KOPT-K1 (cell line): ENCODE measurements around the gene RNF166.

Experiments
- H3K27ac ChIP-seq: fragments of 200-600 bp; sonication (generic); 2 replicates; pipeline ENCODE4 v1.5.1; 2016; ENCODE audit warnings: antibody characterized with exemption, mild to moderate bottlenecking, low read depth, low read length; ENCODE audit not compliant: poor library complexity, severe bottlenecking
- H3K36me3 ChIP-seq: fragments of 200-600 bp; sonication (generic); 2 replicates; pipeline ENCODE4 v1.5.1; 2017; ENCODE audit warnings: antibody characterized with exemption, mild to moderate bottlenecking, low read length, moderate library complexity; ENCODE audit not compliant: insufficient read depth
- H3K9me3 ChIP-seq: fragments of 200-600 bp; sonication (generic); 2 replicates; pipeline ENCODE4 v1.5.1; 2017; ENCODE audit warnings: antibody characterized with exemption, low read length, mild to moderate bottlenecking; ENCODE audit not compliant: insufficient read depth, poor library complexity, severe bottlenecking

The RNF166 gene

GRCh38 chr16:88697831-88698615, 8.2 kb downstream of the RNF166 start:
- Histone ChIP-seq H3K9me3 (no peaks in the 10 kb centered on the region), H3K27ac (peak overlapping the region; percentile 17), H3K36me3 (peaks cover 41% of the 10 kb centered on the region)

DNA sequence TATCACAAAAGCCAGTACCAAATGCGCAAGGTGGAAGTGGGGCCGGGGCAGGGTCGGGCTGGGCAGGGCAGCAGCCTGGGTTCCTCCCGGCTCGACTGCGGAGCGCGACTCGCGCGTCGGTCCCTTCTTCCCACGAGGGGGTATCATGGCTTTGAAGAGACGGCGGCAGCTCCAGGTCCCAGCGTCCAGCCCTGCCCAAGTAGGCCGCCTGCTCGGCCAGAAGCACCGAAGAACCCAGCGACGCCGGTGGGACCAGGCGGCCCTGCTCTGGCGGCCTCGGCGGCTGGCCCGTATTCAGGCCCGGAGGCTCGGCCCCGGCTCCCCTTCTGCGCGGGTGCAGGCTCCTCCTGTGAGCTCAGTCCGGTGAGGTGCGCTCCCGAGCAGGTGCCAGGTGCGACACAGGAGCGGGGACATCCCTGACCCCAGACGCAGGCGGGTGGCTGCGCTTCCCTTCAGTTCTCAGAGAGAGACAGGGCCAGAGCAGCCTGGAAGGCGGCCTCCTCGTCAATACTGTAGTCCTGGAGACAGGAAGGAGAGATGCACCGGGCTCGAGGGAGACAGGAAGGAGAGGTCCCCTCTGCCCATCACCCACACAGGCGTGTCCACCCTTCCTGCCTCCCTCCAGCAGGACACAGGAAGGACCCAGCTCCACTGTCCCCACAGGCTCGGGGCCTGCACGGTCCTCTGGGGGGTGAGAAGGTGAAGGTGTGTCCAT, 8.9 kb downstream of the RNF166 start:
- Histone ChIP-seq H3K27ac (no peak overlapping the region), H3K36me3 (peaks cover 41% of the 10 kb centered on the region), H3K9me3 (no peaks in the 10 kb centered on the region)

DNA sequence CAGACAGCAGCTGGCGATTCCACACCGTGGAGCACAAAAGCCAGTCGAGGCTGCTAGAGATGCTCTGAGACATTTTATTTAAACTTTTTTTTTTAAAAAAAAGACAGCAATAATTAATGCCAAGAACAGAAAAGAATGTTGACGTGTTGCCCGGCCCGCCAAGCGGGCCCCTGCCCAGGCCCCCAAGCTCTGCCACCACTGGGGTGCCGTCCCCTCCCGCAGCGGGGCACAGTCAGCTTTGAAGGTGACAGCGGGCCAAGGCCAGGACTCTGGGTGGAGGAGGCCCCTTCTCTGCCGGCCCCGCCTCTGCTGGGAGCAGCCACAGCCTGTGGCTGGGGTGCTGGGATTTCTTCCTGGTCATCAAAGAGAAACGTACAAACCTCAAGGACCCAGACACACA, 9.8 kb downstream of the RNF166 start:
- Histone ChIP-seq H3K36me3 (peaks cover 41% of the 10 kb centered on the region), H3K27ac (no peak overlapping the region), H3K9me3 (no peaks in the 10 kb centered on the region)

GRCh38 chr16:88695753-88696152, 10.5 kb downstream of the RNF166 start:
- peaks cover 41% of the 10 kb centered on the region for H3K36me3 ChIP-seq
- no peak overlapping the region for H3K27ac ChIP-seq
- H3K9me3 ChIP-seq, result no peaks in the 10 kb centered on the region

GRCh38 chr16:88695218-88695617, 11.0 kb downstream of the RNF166 start:
- no peaks in the 10 kb centered on the region for H3K9me3 ChIP-seq
- H3K27ac ChIP-seq, result no peak overlapping the region
- H3K36me3 ChIP-seq, result peaks cover 41% of the 10 kb centered on the region

DNA sequence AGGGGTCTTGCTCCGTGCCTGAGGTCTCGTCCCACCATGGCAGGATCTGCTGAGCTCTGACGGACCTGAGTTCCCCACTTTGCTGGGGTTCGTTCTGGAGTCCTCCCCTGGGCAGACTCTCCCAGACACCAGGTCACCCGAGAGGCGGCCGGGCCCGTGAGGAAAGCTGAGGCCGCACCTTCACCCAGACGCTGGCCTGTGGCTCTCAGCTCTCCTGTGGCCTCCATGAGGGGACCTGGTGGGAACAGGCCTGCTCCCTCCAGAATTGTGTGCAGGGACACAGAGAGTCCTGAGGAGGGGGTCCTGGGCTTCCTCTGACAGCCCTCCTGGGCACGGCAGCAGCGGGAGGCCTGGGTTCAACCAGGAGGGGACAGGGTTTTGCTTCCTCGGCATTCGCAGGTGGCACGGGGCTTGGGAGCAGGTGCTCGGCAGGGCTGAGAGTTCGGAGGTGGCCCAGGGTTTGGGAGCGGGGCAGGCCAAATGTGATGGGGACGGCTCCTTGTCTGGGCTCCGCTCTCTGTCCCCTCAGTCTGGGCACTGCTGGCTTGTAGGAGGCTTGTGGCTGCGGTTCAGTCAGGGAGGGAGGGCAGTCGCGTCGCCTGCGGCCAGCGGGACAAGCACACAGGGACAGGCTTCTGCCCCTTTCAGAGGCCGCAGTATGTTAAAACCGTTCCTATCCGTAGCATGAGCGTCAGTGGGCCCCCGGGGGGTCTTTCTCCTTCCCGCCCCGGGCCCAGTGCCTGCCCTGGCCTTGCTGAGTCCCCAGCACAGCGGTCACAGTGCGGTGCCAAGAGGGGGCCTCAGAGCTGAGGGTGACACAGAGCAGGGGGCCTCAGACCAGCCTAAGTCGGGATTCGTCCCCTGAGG, 11.8 kb downstream of the RNF166 start:
- no peak overlapping the region for H3K27ac ChIP-seq
- H3K36me3 ChIP-seq, result peaks cover 39% of the 10 kb centered on the region
- no peaks in the 10 kb centered on the region for H3K9me3 ChIP-seq

DNA sequence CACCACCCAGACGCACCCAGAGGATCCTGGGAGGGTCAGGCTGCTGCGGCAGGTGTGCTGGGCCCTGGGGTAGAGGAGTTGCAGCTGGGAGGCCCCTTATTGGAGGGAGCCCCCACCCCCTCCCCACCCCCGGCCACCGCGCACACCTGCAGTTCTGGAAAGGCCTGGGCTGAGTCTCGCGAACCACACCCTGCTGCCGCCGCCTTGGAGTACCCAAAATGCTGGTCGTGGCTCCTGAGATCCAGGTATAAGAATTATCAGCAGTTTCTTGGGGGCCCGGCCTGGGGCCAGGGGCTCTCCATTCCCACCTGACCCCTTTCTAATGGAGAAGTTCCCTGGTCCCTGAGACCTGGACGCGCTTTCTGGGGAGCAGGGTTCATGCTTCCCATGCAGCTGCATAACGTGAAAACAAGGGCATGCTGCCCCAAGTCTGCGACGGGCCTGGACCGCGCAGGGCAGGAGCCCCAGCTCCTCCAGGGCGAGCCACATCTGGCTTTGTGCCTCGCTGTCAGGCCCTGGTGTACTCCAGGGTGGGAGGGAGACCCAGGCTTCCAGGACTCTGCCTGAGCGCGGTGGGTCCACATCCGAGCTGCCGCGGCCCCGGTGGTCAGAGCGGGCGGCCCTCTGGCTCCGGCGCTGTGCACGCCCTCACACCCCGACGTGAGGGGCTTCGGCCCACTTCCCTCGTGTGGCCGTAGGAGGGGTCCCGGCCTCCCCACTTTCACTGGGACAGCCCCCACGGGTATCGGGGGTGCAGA, 12.6 kb downstream of the RNF166 start:
- H3K36me3 ChIP-seq, result peaks cover 30% of the 10 kb centered on the region
- no peaks in the 10 kb centered on the region for H3K9me3 ChIP-seq
- H3K27ac ChIP-seq, result peak overlapping the region; percentile 49

GRCh38 chr16:88692861-88693260, 13.3 kb downstream of the RNF166 start:
- Histone ChIP-seq H3K36me3 (peaks cover 23% of the 10 kb centered on the region), H3K27ac (peak overlapping the region; percentile 49)

DNA sequence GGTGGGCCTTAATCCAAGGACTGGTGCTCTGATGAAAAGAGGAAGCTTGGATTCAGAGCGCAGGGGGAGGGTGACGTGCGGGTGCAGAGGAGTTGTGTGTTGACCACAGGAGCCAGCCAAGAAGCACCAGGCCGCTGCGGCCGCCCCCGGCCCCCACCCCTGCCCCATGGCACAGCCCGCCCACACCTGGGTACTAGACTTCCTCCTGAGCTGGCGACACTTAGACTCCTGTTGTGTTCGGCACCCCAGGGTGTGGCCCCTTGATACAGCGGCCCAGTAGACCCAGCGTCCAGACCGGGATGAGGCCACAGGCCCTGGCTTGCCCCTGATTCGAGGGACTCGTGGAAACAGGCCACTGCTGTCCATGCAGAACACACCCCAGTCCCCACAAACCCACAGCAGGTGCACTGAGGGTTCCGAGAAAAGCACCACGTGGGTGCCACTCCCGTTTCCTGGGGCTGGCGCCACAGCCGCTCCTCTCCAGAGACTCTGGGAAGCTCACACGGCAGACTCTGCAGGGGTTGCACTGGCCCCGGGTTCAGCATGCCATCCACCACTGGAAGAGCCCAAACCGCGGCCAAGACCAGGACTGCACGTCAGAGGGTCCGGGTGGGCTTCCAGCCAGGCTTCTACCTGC, 14.2 kb downstream of the RNF166 start:
- H3K27ac ChIP-seq, result peak overlapping the region; percentile 49
- H3K9me3 ChIP-seq, result no peaks in the 10 kb centered on the region
- H3K36me3 ChIP-seq, result peaks cover 15% of the 10 kb centered on the region

More at GRCh38 chr16:88692861-88693260, 13.3 kb downstream of the RNF166 start:
- no peaks in the 10 kb centered on the region for H3K9me3 ChIP-seq

DNA sequence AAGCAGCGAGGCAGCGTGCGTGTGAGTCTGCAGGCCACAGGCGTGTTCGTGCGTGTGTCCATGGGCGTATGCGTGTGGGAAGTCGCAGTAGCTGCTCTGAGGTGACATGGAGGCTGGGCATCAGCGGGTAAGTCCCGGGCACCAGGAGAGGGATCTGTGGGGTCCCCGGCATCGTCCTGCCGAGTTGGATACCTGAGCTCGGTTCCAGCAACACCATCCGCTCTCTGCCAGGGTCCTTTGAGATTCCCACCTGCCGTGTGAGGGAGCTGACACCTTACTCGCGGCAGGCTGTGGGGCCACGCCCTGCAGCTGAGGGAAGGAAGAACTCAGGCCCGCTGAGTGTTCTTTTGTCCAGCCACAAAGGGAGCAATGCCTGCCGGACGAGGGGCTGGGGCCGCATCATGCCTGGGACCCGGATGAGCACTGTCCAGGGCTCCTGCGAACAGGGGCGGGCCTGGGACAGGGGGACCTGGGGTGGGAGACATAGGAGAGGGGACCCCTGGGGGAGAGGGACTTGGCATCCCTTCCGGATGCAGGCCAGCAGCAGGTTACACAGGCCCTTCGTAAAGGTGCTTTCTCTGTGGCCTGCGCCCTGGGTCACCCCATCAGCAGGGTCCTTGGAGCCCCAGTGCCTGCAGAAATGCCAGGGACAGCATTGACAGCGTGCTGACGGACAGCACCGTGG, 14.9 kb downstream of the RNF166 start:
- Histone ChIP-seq H3K9me3 (no peaks in the 10 kb centered on the region), H3K36me3 (peaks cover 8% of the 10 kb centered on the region; the same call in 1 of the 2 replicates), H3K27ac (no peak overlapping the region)

DNA sequence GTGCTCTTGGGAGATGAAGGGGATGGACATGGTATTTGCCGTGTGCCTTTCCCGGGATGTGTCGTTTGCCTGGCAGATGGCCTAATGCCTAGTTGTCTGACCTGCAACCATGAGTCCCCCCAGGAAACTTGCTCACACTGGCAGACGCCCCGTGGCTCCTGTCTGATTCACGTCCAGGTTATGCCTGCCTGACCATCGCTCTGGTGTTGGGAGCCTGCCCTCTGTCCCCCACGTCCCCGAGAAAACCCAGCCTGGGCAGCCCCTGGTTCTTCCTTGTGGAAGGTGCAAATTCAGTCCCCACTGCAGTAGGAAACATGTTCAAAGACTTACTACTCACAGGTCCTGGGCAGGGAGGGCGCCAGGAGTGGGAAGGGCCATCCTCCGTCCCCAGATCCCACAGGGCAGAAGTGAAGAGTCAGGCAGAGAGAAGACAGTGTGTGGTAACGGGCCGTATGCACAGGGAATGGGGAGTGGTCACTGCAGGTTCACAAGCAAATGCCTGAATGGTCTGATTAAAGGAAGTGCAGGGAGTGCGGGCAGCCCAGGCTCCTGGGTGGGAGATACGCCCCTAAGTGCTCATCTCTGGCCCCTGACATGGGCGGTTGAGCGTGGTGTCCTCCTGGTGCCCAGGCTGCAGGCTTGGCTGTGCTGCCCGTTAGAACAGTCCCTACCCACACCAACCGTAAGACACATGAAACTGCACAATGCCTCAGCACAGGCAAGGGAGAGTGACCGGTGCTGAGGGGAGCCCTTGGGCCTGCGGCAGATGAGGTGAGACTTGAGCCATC, 15.7 kb downstream of the RNF166 start:
- Histone ChIP-seq H3K36me3 (peaks cover under 1% of the 10 kb centered on the region; the same call in 1 of the 2 replicates), H3K9me3 (no peaks in the 10 kb centered on the region), H3K27ac (no peak overlapping the region)

- no peaks in the 10 kb centered on the region for H3K9me3 ChIP-seq
- H3K36me3 ChIP-seq, result no peaks in the 10 kb centered on the region
- no peak overlapping the region for H3K27ac ChIP-seq
Measured at GRCh38 chr16:88688013-88688778, 18.0 kb downstream of the RNF166 start.
